ENCODE results near the gene NRN1L.

The NRN1L gene

GRCh38 chr16:67924140-67924906 is 39.6 kb downstream of the NRN1L start:
- H3K27me3 Mint-ChIP-seq = no peaks in the 10 kb centered on the region
- no peak for DNase-seq
- no peak overlapping the region for H3K27ac Mint-ChIP-seq
- H3K9me3 Mint-ChIP-seq = no peaks in the 10 kb centered on the region
- H3K4me3 Mint-ChIP-seq = no peak overlapping the region
- CTCF ChIA-PET = interaction anchor here (0.6 to 1.4 kb wide), 4 partner anchors 41 to 140 kb away, joined by 3 to 6 read pairs (median 4); no protein-coding TSS in a partner anchor
- peaks cover 8% of the 10 kb centered on the region for H3K36me3 Mint-ChIP-seq
- peaks cover 4% of the 10 kb centered on the region for H3K4me1 Mint-ChIP-seq

DNA sequence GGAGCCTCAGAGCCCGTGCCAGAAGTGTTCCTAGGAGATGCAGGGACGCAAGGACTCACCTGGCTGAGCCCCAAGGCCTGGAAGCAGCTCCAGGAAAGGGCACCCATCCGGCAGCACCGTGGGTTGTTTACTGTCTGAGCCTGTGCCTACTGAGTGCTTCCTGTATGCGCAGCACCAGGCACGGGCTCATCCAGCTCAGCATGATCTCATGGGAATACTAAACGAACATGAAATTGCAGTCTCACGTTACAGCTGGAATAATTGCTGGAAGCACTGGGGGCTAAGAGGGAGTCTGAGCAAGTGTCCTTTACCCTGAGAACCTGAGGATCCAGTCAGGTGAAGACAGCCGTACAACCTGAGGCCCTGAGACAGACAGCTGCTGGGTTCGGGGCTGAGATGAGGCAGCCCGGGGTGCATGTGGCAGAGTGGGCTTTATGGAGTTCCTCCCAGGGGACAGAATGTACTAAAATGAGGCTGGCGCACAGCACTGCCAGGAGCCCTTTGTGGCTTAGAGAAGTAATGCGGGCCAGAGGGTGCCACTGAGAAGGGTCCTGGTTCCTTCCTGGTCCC is 41.6 kb downstream of the NRN1L start:
- H3K4me3 Mint-ChIP-seq = no peak overlapping the region
- no peaks in the 10 kb centered on the region for H3K9me3 Mint-ChIP-seq
- no peaks in the 10 kb centered on the region for H3K27me3 Mint-ChIP-seq
- no peak for DNase-seq
- CTCF ChIA-PET = interaction anchor here (0.5 to 6.3 kb wide), 8 partner anchors 9 to 570 kb away, joined by 3 to 49 read pairs (median 3); no protein-coding TSS in a partner anchor
- H3K4me1 Mint-ChIP-seq = peaks cover 4% of the 10 kb centered on the region
- peaks cover 11% of the 10 kb centered on the region for H3K36me3 Mint-ChIP-seq
- H3K27ac Mint-ChIP-seq = no peak overlapping the region

DNA sequence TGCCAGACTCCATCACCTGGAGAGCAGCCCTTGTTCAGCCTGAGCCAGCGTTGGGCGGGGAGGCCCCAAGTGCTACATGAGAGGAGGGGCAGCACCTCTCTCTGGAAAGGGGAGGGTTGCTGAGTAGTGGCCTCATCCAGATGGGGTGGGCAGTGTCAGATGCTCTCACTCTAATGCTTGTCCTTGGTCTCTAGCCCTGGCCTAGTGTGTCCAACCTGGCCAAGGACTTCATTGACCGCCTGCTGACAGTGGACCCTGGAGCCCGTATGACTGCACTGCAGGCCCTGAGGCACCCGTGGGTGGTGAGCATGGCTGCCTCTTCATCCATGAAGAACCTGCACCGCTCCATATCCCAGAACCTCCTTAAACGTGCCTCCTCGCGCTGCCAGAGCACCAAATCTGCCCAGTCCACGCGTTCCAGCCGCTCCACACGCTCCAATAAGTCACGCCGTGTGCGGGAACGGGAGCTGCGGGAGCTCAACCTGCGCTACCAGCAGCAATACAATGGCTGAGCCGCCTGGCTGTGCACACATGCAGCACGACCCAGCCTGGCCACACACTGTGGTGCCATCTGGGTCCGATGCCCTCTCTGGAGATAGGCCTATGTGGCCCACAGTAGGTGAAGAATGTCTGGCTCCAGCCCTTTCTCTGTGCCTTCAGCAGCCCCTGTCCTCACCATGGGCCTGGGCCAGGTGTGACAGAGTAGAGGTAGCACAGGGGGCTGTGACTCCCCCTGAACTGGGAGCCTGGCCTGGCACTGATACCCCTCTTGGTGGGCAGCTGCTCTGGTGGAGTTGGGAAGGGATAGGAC is 42.7 kb downstream of the NRN1L start:
- Mint-ChIP-seq H3K27me3 (no peaks in the 10 kb centered on the region), H3K4me3 (no peak overlapping the region), H3K4me1 (peaks cover 2% of the 10 kb centered on the region), H3K9me3 (no peaks in the 10 kb centered on the region), H3K36me3 (peaks cover 15% of the 10 kb centered on the region), H3K27ac (no peak overlapping the region)
- DNase-seq = no peak
- CTCF ChIA-PET = interaction anchor here (0.6 to 6.3 kb wide), 5 partner anchors 12 to 406 kb away, joined by 3 to 49 read pairs (median 11); no protein-coding TSS in a partner anchor

DNA sequence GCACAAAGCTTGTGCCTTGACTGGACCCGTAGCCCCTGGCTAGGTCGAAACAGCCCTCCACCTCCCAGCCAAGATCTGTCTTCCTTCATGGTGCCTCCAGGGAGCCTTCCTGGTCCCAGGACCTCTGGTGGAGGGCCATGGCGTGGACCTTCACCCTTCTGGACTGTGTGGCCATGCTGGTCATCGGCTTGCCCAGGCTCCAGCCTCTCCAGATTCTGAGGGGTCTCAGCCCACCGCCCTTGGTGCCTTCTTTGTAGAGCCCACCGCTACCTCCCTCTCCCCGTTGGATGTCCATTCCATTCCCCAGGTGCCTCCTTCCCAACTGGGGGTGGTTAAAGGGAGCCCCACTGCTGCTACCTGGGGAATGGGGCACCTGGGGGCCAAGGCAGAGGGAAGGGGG is 43.5 kb downstream of the NRN1L start:
- Mint-ChIP-seq H3K36me3 (peaks cover 17% of the 10 kb centered on the region), H3K4me3 (no peak overlapping the region), H3K4me1 (peaks cover 2% of the 10 kb centered on the region), H3K27me3 (no peaks in the 10 kb centered on the region), H3K27ac (peak overlapping the region; percentile 58), H3K9me3 (no peaks in the 10 kb centered on the region)
- CTCF ChIA-PET = interaction anchor here (1.1 to 6.3 kb wide), 10 partner anchors 10 to 407 kb away, joined by 3 to 49 read pairs (median 4); partner anchors contain the start of gene NRN1L
- DNase-seq = no peak

GRCh38 chr16:67928561-67929364 is 44.1 kb downstream of the NRN1L start:
- Mint-ChIP-seq H3K4me3 (no peak overlapping the region), H3K36me3 (peaks cover 21% of the 10 kb centered on the region), H3K4me1 (peaks cover 4% of the 10 kb centered on the region), H3K27me3 (no peaks in the 10 kb centered on the region), H3K27ac (peak overlapping the region; percentile 58), H3K9me3 (no peaks in the 10 kb centered on the region)
- DNase-seq = peak; percentile 88
- CTCF ChIA-PET = interaction anchor here (0.6 to 6.3 kb wide), 16 partner anchors 11 to 408 kb away, joined by 3 to 49 read pairs (median 4); partner anchors contain the start of gene NRN1L

DNA sequence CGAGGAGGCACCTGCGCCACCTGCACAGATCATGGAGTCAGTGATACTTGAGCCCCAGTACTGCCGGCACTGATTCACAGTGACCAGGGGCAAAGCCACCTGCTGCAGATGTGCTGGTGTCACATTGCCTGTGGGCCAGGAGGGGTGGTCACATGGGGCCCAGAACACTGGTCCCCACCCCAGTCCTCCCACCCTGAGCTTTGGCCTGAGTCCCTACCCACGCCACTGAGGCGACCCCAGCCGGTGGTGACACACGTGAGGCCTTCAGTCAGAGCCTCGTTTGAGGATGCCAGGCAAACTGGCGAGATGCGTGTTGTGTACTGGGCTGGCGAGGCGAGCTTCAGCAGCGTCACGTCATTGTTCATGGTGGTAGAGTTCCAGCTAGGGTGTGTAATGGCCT is 45.5 kb downstream of the NRN1L start:
- no peak for DNase-seq
- Mint-ChIP-seq H3K4me1 (peaks cover 18% of the 10 kb centered on the region), H3K9me3 (no peaks in the 10 kb centered on the region), H3K4me3 (no peak overlapping the region), H3K27me3 (no peaks in the 10 kb centered on the region), H3K36me3 (peaks cover 31% of the 10 kb centered on the region), H3K27ac (no peak overlapping the region)
- CTCF ChIA-PET = interaction anchor here (1.0 to 6.3 kb wide), 3 partner anchors 11 to 115 kb away, joined by 3 to 49 read pairs (median 16); no protein-coding TSS in a partner anchor

DNA sequence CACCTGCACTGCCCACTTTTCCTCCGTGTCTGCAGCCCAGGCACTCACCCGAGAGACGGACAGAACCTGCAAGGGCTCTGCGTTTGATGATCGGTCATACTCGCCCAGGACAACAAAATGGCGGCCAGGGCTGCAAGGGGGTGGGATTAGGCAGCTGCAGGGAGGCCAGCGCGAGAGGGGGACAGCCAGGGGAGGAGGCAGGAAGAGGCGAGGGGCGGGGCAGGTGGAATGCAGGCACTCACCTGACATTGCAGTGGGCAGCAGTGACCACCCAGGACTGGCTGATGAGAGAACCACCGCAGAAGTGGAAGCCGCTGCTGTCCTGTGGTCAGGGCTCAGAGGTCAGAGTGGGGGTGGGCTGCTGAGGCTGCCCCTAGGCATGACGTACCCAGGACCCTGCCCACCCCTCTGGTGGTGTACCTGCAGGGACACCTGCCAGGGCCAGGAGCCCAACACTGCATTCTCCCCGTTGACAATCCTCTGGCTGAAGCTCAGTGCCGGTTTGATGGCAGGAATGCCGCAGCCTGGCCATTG is 46.1 kb downstream of the NRN1L start:
- H3K4me3 Mint-ChIP-seq = no peak overlapping the region
- H3K27me3 Mint-ChIP-seq = no peaks in the 10 kb centered on the region
- CTCF ChIA-PET = interaction anchor here (1.6 to 6.3 kb wide), 2 partner anchors 48 to 114 kb away, joined by 5 to 49 read pairs; no protein-coding TSS in a partner anchor
- H3K27ac Mint-ChIP-seq = no peak overlapping the region
- peaks cover 23% of the 10 kb centered on the region for H3K4me1 Mint-ChIP-seq
- peaks cover 37% of the 10 kb centered on the region for H3K36me3 Mint-ChIP-seq
- no peaks in the 10 kb centered on the region for H3K9me3 Mint-ChIP-seq
- DNase-seq = no peak

GRCh38 chr16:67931712-67932461 is 47.2 kb downstream of the NRN1L start, which contains the start of gene CTRL:
CTRL (minus strand) TSS chr16:67931862; CDS start chr16:67931852, 10 bp downstream.
- no peak for DNase-seq
- Mint-ChIP-seq H3K27me3 (no peaks in the 10 kb centered on the region), H3K27ac (peak within 1 kb of the TSS; percentile 47), H3K4me1 (peaks cover 25% of the 10 kb centered on the region), H3K36me3 (peaks cover 42% of the 10 kb centered on the region), H3K9me3 (no peaks in the 10 kb centered on the region), H3K4me3 (no peak within 1 kb of the TSS)
- CTCF ChIA-PET = interaction anchor here (0.9 to 6.3 kb wide), 3 partner anchors 10 to 115 kb away, joined by 3 to 49 read pairs (median 5); no protein-coding TSS in a partner anchor

- Mint-ChIP-seq H3K4me3 (no peak overlapping the region), H3K36me3 (peaks cover 42% of the 10 kb centered on the region), H3K27ac (no peak overlapping the region), H3K27me3 (no peaks in the 10 kb centered on the region), H3K9me3 (no peaks in the 10 kb centered on the region), H3K4me1 (peaks cover 31% of the 10 kb centered on the region)
- CTCF ChIA-PET = interaction anchor here (1.2 kb wide), 1 partner anchor 70 kb away, joined by 3 read pairs; no protein-coding TSS in a partner anchor
- DNase-seq = no peak
These were observed 47.8 kb downstream of the NRN1L start for GRCh38 chr16:67932462-67932840.

DNA sequence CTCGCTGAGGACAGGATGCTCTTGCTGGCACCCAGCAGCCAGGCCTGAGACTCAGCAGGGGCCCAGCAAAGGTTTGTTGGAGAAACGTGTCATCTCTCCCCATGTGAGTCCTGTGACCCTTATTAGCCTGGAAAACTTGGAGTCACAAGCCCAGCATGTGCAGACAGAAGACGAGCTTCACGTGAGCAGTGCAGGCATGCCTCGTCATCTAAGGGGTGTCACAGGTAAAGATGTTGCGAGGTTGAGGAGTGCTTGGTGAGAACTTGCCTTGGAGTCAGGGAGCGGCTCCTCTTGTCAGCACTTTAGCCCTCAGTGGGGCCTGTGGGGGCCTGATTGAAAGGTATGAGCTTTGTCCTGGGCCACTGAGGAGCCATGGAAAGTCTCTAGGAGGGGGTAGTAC is 49.1 kb downstream of the NRN1L start:
- Mint-ChIP-seq H3K4me3 (no peak overlapping the region), H3K27ac (peak overlapping the region; percentile 64), H3K4me1 (peaks cover 29% of the 10 kb centered on the region), H3K9me3 (no peaks in the 10 kb centered on the region), H3K27me3 (no peaks in the 10 kb centered on the region), H3K36me3 (peaks cover 33% of the 10 kb centered on the region)
- CTCF ChIA-PET = interaction anchor here (1.0 to 2.7 kb wide), 4 partner anchors 50 to 261 kb away, joined by 3 to 11 read pairs (median 4); partner anchors contain the start of gene NRN1L
- no peak for DNase-seq

DNA sequence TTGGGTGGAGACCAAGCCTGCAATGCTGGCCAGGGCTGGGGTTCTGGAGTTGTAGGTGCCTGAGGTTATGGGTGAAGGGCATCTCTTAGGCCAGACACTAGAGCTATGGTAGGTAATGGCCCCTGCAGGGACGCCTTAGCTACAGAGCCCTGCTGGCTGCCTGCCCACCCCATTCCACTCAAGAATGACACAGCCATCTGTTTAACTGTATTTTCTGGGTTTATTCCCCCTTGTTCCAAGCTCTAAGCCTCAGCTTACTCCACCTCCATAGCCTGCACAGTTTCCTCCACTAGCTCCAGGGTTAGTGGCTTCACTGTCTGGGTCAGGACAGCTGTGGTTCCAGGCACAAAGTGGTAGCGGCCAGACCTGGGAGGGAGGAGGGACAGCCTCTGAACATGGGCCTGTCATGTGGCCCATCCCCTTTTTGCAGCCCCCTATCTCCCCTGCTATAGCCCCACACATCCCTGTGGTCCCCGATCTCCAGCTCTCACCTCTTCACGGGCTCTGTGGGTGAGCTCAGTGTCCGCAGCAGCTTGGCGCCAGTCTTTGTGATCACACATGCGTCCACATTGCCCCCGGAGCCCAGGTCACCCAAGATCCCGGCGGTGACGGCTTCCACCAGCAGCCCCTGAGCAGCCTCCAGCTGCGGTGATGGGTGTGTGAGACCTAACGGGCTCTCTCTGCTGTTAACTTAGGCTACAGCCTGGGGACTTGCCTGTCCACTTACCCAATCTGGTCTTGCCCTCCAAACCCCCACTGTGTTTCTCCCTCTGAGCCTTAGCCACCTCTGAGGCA is 49.8 kb downstream of the NRN1L start:
- Mint-ChIP-seq H3K4me1 (peaks cover 35% of the 10 kb centered on the region), H3K27ac (peak overlapping the region; percentile 64), H3K36me3 (peaks cover 33% of the 10 kb centered on the region), H3K4me3 (peak overlapping the region; percentile 39), H3K27me3 (no peaks in the 10 kb centered on the region), H3K9me3 (no peaks in the 10 kb centered on the region)
- no peak for DNase-seq
- CTCF ChIA-PET = interaction anchor here (1.0 to 2.7 kb wide), 5 partner anchors 8 to 262 kb away, joined by 3 to 11 read pairs (median 4); partner anchors contain the start of gene NRN1L

DNA sequence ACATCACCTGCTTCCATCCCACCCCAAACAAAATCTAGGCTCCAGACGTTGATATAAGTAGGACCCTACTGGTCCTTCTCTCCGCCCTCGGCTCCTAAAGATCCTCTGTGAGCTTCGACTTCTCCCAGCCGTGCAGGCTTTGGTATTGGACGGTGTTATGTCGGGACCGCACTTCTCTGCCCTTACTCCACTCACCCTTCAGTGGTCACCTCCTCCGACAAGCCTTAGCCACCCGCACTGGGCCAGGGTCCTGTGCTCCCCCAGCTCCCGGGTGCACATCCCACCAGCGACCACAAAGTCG is 50.4 kb downstream of the NRN1L start:
- Mint-ChIP-seq H3K36me3 (peaks cover 37% of the 10 kb centered on the region), H3K9me3 (no peaks in the 10 kb centered on the region), H3K27ac (peak overlapping the region; percentile 95), H3K4me3 (peak overlapping the region; percentile 98), H3K4me1 (peaks cover 41% of the 10 kb centered on the region), H3K27me3 (no peaks in the 10 kb centered on the region)
- no peak for DNase-seq
- CTCF ChIA-PET = interaction anchor here (1.0 to 2.7 kb wide), 6 partner anchors 9 to 118 kb away, joined by 3 to 11 read pairs (median 4); partner anchors contain the start of genes DDX28, DUS2 and NRN1L

Measured in activated naive CD4-positive, alpha-beta T cell treated with anti-CD3 and anti-CD28 coated beads, Interleukin-2, amount 10 ng/mL, durations not matched to agents 7 days and 5 days (primary cell).